Activated CD8-positive, alpha-beta T cell treated with anti-CD3 and anti-CD28 coated beads, Interleukin-2, amount 10 ng/mL, durations not matched to agents 7 days and 5 days (primary cell): ENCODE data around the gene GTF2F1. TPM values are rescaled to one million over a fixed set of nuclear protein-coding genes. Genes with fewer than 3 reads are reported as not detected.

Experiments used
- ATAC-seq: fragments of 150-1000 bp; cut with Tn5 transposase; one replicate; pipeline ENCODE4 v1.10.0; 2021; ENCODE audit warnings: moderate library complexity
- CTCF ChIA-PET: fragments of 350-600 bp; sonication (Branson Sonifier 250); formaldehyde crosslinking; loops from one replicate; lab custom pipeline; 2021; ENCODE audit warnings: antibody characterized with exemption; lab: Charles Lee
- POLR2A ChIA-PET: fragments of 350-600 bp; sonication (Branson Sonifier 250); formaldehyde crosslinking; loops from one replicate; lab custom pipeline; 2021; ENCODE audit warnings: antibody characterized with exemption; lab: Charles Lee
- DNase-seq: peaks from one replicate; pipeline ENCODE4 v3.0.0-alpha.2; 2020
- H3K27ac Mint-ChIP-seq: one replicate; pipeline ENCODE4 v1.8.0; 2021; ENCODE audit warnings: mild to moderate bottlenecking, mixed read lengths
- H3K27me3 Mint-ChIP-seq: one replicate; pipeline ENCODE4 v1.8.0; 2021; ENCODE audit warnings: low read depth, mixed read lengths
- H3K36me3 Mint-ChIP-seq: one replicate; pipeline ENCODE4 v1.8.0; 2021; ENCODE audit warnings: low read depth, mixed read lengths
- H3K4me1 Mint-ChIP-seq: one replicate; pipeline ENCODE4 v1.8.0; 2021; ENCODE audit warnings: low read depth, mixed read lengths
- H3K4me3 Mint-ChIP-seq: one replicate; pipeline ENCODE4 v1.8.0; 2021; ENCODE audit warnings: mild to moderate bottlenecking, mixed read lengths
- H3K9me3 Mint-ChIP-seq: one replicate; pipeline ENCODE4 v1.8.0; 2022; ENCODE audit warnings: mixed read lengths; ENCODE audit not compliant: insufficient read depth
- total RNA-seq, 2 experiments: library from RNA; stranded (reverse); gene quantifications; one replicate each; pipeline ENCODE4 v1.2.3, GENCODE V29; 2021

The GTF2F1 gene
- total RNA-seq, 2 experiments from 2014 or later = 71.2 to 71.5 TPM

- Mint-ChIP-seq H3K4me3 (no peak overlapping the region), H3K27ac (no peak overlapping the region), H3K36me3 (peaks cover 54% of the 10 kb centered on the region), H3K27me3 (no peaks in the 10 kb centered on the region), H3K4me1 (no peaks in the 10 kb centered on the region), H3K9me3 (no peaks in the 10 kb centered on the region)
- POLR2A ChIA-PET = no interaction called here
- DNase-seq = no peak
- CTCF ChIA-PET = no interaction called here
- ATAC-seq = no peak
Measured at GRCh38 chr19:6415591-6416190, 22.7 kb upstream of the GTF2F1 start.

- Mint-ChIP-seq H3K36me3 (peaks cover 47% of the 10 kb centered on the region), H3K27ac (no peak overlapping the region), H3K4me3 (no peak overlapping the region), H3K4me1 (no peaks in the 10 kb centered on the region), H3K27me3 (no peaks in the 10 kb centered on the region), H3K9me3 (no peaks in the 10 kb centered on the region)
- CTCF ChIA-PET = no interaction called here
- POLR2A ChIA-PET = no interaction called here
- DNase-seq = no peak
- ATAC-seq = no peak
Measured at GRCh38 chr19:6414793-6415590, 22.0 kb upstream of the GTF2F1 start.

- ChIA-PET POLR2A (no interaction called here), CTCF (no interaction called here)
- no peak overlapping the region for H3K4me3 Mint-ChIP-seq
- H3K36me3 Mint-ChIP-seq = peaks cover 38% of the 10 kb centered on the region
- no peaks in the 10 kb centered on the region for H3K27me3 Mint-ChIP-seq
- H3K9me3 Mint-ChIP-seq = no peaks in the 10 kb centered on the region
- H3K4me1 Mint-ChIP-seq = no peaks in the 10 kb centered on the region
- H3K27ac Mint-ChIP-seq = no peak overlapping the region
- no peak for ATAC-seq
- no peak for DNase-seq
Measured at GRCh38 chr19:6413721-6414643, 21.0 kb upstream of the GTF2F1 start.

GRCh38 chr19:6413291-6413690 is 20.3 kb upstream of the GTF2F1 start:
- Mint-ChIP-seq H3K27me3 (no peaks in the 10 kb centered on the region), H3K4me1 (no peaks in the 10 kb centered on the region), H3K27ac (no peak overlapping the region), H3K4me3 (no peak overlapping the region), H3K9me3 (no peaks in the 10 kb centered on the region), H3K36me3 (peaks cover 32% of the 10 kb centered on the region)
- POLR2A ChIA-PET = no interaction called here
- CTCF ChIA-PET = no interaction called here
- DNase-seq = no peak
- no peak for ATAC-seq

- peak; percentile 54 for DNase-seq
- peak; percentile 67 for ATAC-seq
- Mint-ChIP-seq H3K27me3 (no peaks in the 10 kb centered on the region), H3K27ac (no peak overlapping the region), H3K36me3 (peaks cover 27% of the 10 kb centered on the region), H3K4me3 (no peak overlapping the region), H3K9me3 (no peaks in the 10 kb centered on the region), H3K4me1 (no peaks in the 10 kb centered on the region)
- ChIA-PET POLR2A (no interaction called here), CTCF (interaction anchor here (1.0 kb wide), 1 partner anchor 284 kb away, joined by 3 read pairs; no protein-coding TSS in a partner anchor)
Measured at GRCh38 chr19:6412447-6413091, 19.6 kb upstream of the GTF2F1 start.

GRCh38 chr19:6412061-6412446 is 19.1 kb upstream of the GTF2F1 start:
- Mint-ChIP-seq H3K36me3 (peaks cover 24% of the 10 kb centered on the region), H3K27ac (no peak overlapping the region), H3K4me1 (no peaks in the 10 kb centered on the region), H3K27me3 (no peaks in the 10 kb centered on the region), H3K9me3 (no peaks in the 10 kb centered on the region), H3K4me3 (no peak overlapping the region)
- DNase-seq (no peak), ATAC-seq (peak; percentile 9)
- POLR2A ChIA-PET = no interaction called here
- CTCF ChIA-PET = interaction anchor here (1.0 kb wide), 1 partner anchor 284 kb away, joined by 3 read pairs; no protein-coding TSS in a partner anchor

GRCh38 chr19:6409346-6409745 is 16.4 kb upstream of the GTF2F1 start:
- H3K36me3 Mint-ChIP-seq = peaks cover 12% of the 10 kb centered on the region
- H3K4me1 Mint-ChIP-seq = no peaks in the 10 kb centered on the region
- ChIA-PET CTCF (interaction anchor here (1.0 kb wide), 1 partner anchor 17 kb away, joined by 3 read pairs; no protein-coding TSS in a partner anchor), POLR2A (no interaction called here)
- ATAC-seq = no peak
- no peaks in the 10 kb centered on the region for H3K9me3 Mint-ChIP-seq
- H3K27ac Mint-ChIP-seq = no peak overlapping the region
- no peaks in the 10 kb centered on the region for H3K27me3 Mint-ChIP-seq
- no peak for DNase-seq
- H3K4me3 Mint-ChIP-seq = no peak overlapping the region

GRCh38 chr19:6406401-6406800 is 13.4 kb upstream of the GTF2F1 start:
- DNase-seq (no peak), ATAC-seq (no peak)
- no peaks in the 10 kb centered on the region for H3K36me3 Mint-ChIP-seq
- CTCF ChIA-PET = no interaction called here
- H3K9me3 Mint-ChIP-seq = no peaks in the 10 kb centered on the region
- H3K27ac Mint-ChIP-seq = no peak overlapping the region
- H3K4me3 Mint-ChIP-seq = no peak overlapping the region
- POLR2A ChIA-PET = interaction anchor here (0.6 kb wide), 1 partner anchor 100 kb away, joined by 3 read pairs; no protein-coding TSS in a partner anchor
- no peaks in the 10 kb centered on the region for H3K27me3 Mint-ChIP-seq
- H3K4me1 Mint-ChIP-seq = no peaks in the 10 kb centered on the region

GRCh38 chr19:6402837-6403608 is 10.1 kb upstream of the GTF2F1 start:
- no peak for DNase-seq
- H3K27ac Mint-ChIP-seq = no peak overlapping the region
- no peak overlapping the region for H3K4me3 Mint-ChIP-seq
- CTCF ChIA-PET = no interaction called here
- no peak for ATAC-seq
- POLR2A ChIA-PET = interaction anchor here (0.6 to 1.0 kb wide), 2 partner anchors 9 to 18 kb away, joined by 3 to 4 read pairs; no protein-coding TSS in a partner anchor
- peaks cover 3% of the 10 kb centered on the region for H3K4me1 Mint-ChIP-seq
- no peaks in the 10 kb centered on the region for H3K27me3 Mint-ChIP-seq
- H3K9me3 Mint-ChIP-seq = no peaks in the 10 kb centered on the region
- no peaks in the 10 kb centered on the region for H3K36me3 Mint-ChIP-seq

- Mint-ChIP-seq H3K4me3 (no peak overlapping the region), H3K27ac (no peak overlapping the region), H3K9me3 (no peaks in the 10 kb centered on the region), H3K36me3 (no peaks in the 10 kb centered on the region), H3K4me1 (peaks cover 3% of the 10 kb centered on the region), H3K27me3 (no peaks in the 10 kb centered on the region)
- ATAC-seq (no peak), DNase-seq (no peak)
- ChIA-PET POLR2A (no interaction called here), CTCF (no interaction called here)
Measured at GRCh38 chr19:6402058-6402457, 9.1 kb upstream of the GTF2F1 start.
